AG10803 (cell line): Measurements from ENCODE around the gene AGL.
A peak's percentile ranks its signal among the peaks of the same experiment; 100 is the strongest.

ENCODE experiments used
- DNase-seq: peaks from one replicate; pipeline ENCODE4 v3.0.0; 2010; ENCODE audit warnings: low read depth
- H3K4me3 ChIP-seq: 2 replicates; pipeline ENCODE4 v1.5.1; 2011; ENCODE audit warnings: mild to moderate bottlenecking, low read length, control low read depth
- CTCF ChIP-seq: conservative IDR thresholded peaks from 2 replicates; pipeline ENCODE4 v1.5.1; 2011; ENCODE audit warnings: mild to moderate bottlenecking, low read length, control low read depth, inconsistent platforms

AGL gene

DNA sequence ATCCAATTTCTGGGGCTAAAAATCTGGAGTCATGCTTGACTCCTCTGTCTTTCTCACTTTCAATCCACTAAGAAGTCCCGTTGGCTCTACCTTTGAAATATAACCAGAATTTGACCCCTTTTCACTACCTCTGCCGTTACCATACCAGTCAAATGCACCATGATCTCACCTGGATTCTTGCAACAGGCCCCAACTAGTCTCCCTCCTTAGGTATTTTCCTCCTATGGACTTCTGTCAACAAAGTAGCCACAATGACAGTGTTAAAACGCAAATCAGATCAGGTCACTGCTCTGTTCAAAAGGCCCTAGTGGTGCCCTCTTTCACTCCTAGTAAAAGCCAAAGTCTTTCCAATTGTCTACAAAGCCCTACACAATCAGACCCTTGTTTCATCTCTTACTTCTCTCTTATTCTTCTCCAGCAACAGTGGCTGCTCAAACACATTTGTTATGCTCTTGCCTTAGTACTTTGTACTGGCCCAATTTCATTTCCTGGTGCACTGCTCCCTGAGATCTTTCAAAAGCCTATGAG is 35.7 kb upstream of the AGL start:
- no peak for TF ChIP-seq CTCF
- no peak overlapping the region for H3K4me3 ChIP-seq
- no peak for DNase-seq

DNA sequence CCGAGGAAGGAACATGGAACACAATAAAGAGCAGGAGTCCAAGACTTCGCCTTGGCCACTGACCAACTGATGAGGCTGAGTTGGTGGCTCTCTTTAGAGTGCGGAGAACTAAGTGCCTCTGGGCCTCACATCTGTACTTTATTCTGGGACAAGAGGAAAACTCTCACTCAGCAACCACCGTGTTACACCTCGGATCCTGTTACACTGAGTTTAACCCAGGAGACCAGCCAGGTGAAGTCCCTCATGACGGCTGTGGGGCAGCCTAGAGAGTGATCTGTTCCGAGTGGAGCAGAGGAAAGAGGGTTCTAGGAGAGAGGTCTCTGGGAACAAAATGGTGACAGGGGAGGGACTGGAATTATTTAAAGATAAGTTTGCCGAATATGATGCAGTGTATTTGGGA is 33.5 kb upstream of the AGL start:
- H3K4me3 ChIP-seq: no peak overlapping the region
- no peak for TF ChIP-seq CTCF
- DNase-seq: no peak

DNA sequence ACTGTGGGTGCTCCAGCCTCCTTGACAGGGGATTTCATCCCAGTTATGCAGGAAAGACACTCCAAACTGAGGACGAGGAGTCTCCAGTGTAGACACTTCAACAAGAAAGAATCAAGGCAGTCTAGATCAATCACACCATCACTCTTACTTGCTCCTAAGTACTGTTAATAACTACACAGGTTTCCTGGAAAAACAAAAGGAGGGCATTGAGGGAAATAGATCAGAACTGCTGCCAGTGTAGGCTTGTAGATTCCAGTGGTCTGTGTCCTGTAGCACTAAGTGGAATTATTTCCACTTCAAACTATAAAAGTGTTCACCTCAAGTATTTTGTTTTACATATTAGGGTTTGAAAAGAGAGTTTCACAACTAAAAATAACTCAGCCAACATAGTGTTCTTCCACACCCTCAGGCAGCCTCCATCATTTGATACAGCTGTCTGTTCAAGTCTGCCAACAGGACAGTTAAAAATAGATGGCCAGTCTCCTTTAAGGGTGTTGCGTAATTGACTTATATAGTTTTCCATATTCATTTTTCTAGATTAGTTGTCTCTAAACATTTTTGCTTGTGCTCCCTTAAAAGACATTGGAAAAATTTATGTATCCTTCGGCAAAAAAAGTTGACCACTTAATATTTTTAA is 32.0 kb upstream of the AGL start:
- peak; percentile 58 for DNase-seq
- TF ChIP-seq CTCF: no peak
- no peak overlapping the region for H3K4me3 ChIP-seq

- DNase-seq: no peak
- no peak overlapping the region for H3K4me3 ChIP-seq
- no peak for TF ChIP-seq CTCF
These were observed 29.6 kb upstream of the AGL start for GRCh38 chr1:99820546-99820945.

- no peak overlapping the region for H3K4me3 ChIP-seq
- no peak for TF ChIP-seq CTCF
- DNase-seq: no peak
These were observed 25.1 kb upstream of the AGL start for GRCh38 chr1:99825098-99825497.

DNA sequence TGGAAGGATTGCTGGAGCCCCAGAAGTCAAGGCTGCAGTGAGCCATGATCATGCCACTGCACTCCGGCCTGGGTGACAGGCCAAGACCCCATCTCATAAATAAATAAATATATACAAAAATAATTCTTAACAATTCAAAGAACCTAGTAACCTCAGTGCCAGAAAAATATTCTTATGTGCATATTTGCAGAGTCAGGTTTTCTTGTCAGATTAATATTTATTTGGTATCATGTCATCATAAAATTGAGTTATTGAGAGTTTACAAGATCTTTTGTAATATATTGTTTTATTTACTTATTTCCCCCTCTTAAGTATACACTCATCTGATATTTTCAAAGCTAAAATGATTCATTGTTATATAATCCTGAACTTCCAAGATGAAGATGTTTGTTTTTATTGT is 24.5 kb upstream of the AGL start:
- no peak overlapping the region for H3K4me3 ChIP-seq
- no peak for TF ChIP-seq CTCF
- DNase-seq: no peak

GRCh38 chr1:99827970-99828369 is 22.2 kb upstream of the AGL start:
- DNase-seq: no peak
- H3K4me3 ChIP-seq: no peak overlapping the region
- TF ChIP-seq CTCF: no peak
